ENCODE results near the gene NME9.

Gene NME9

GRCh38 chr3:138361561-138361971, 31.9 kb upstream of the NME9 start (continued):
- TF ChIP-seq MZF1 (tag by site-specific recombination; IDR thresholded peaks at IDR 0.05; ENCODE audit: borderline replicate concordance): no peak
- TF ChIP-seq ZNF138 (tag by site-specific recombination; IDR thresholded peaks at IDR 0.05; ENCODE audit: borderline replicate concordance): no peak
- no peak for TF ChIP-seq ZNF48 (tag by site-specific recombination; IDR thresholded peaks at IDR 0.05)
- TF ChIP-seq ZNF707 (tag by site-specific recombination; IDR thresholded peaks at IDR 0.05): no peak
- TF ChIP-seq ZNF175 (tag by site-specific recombination; IDR thresholded peaks at IDR 0.05): no peak
- no peak for TF ChIP-seq ZNF521 (tag by site-specific recombination; IDR thresholded peaks at IDR 0.05)

GRCh38 chr3:138360869-138361525, 31.3 kb upstream of the NME9 start:
- POLR2A ChIA-PET: no interaction called here
- CTCF ChIA-PET: interaction anchor here (1.4 kb wide), 1 partner anchor 56 kb away, joined by 5 read pairs; no protein-coding TSS in a partner anchor

More at GRCh38 chr3:138360869-138361525, 31.3 kb upstream of the NME9 start:
- Histone ChIP-seq H3K9me3 (ENCODE audit: control insufficient read depth, insufficient read depth, low read depth, low read length) (no peaks in the 10 kb centered on the region), H3K27ac (ENCODE audit: extremely low read depth, low read depth, low read length) (no peak overlapping the region), H3K4me3 (ENCODE audit: low read depth, low read length) (no peak overlapping the region), H3K36me3 (ENCODE audit: control insufficient read depth in 2 of 2, insufficient read depth in 1 of 2, low read length in 2 of 2) (no peaks in the 10 kb centered on the region), H3K4me1 (ENCODE audit: control insufficient read depth, insufficient read depth, low read length) (no peaks in the 10 kb centered on the region)
- no peak for TF ChIP-seq ZNF10 (tag by site-specific recombination; IDR thresholded peaks at IDR 0.05)
- TF ChIP-seq ZNF211 (tag by site-specific recombination; IDR thresholded peaks at IDR 0.05; ENCODE audit: low read depth): no peak
- TF ChIP-seq GLIS2 (tag by site-specific recombination; IDR thresholded peaks at IDR 0.05): no peak
- no peak for TF ChIP-seq ZBTB44 (tag by site-specific recombination; IDR thresholded peaks at IDR 0.05)
- no peak for TF ChIP-seq ZBTB10 (tag by site-specific recombination; IDR thresholded peaks at IDR 0.05)
- no peak for TF ChIP-seq MEIS1 (CRISPR knock-in tag; IDR thresholded peaks at IDR 0.05; ENCODE audit: borderline replicate concordance)
- TF ChIP-seq ZNF146 (tag by site-specific recombination; IDR thresholded peaks at IDR 0.05): no peak
- no peak for TF ChIP-seq FEZF1 (tag by site-specific recombination; IDR thresholded peaks at IDR 0.05)
- TF ChIP-seq GLIS1 (tag by site-specific recombination; IDR thresholded peaks at IDR 0.05): no peak
- no peak for TF ChIP-seq ZSCAN30 (tag by site-specific recombination; IDR thresholded peaks at IDR 0.05)
- no peak for TF ChIP-seq ZNF701 (tag by site-specific recombination; IDR thresholded peaks at IDR 0.05)
- no peak for TF ChIP-seq ZNF518A (tag by site-specific recombination; conservative IDR thresholded peaks at IDR 0.05; ENCODE audit: low read depth)
- no peak for TF ChIP-seq ZNF677 (tag by site-specific recombination; IDR thresholded peaks at IDR 0.05)
- no peak for TF ChIP-seq OVOL3 (tag by site-specific recombination; IDR thresholded peaks at IDR 0.05)
- no peak for TF ChIP-seq KLF10 (tag by site-specific recombination; IDR thresholded peaks at IDR 0.05)
- TF ChIP-seq ZNF501 (tag by site-specific recombination; IDR thresholded peaks at IDR 0.05): no peak
- no peak for TF ChIP-seq ZNF302 (tag by site-specific recombination; IDR thresholded peaks at IDR 0.05; ENCODE audit: low read depth)
- no peak for TF ChIP-seq ZNF398 (tag by site-specific recombination; IDR thresholded peaks at IDR 0.05)
- no peak for TF ChIP-seq ZNF76 (tag by site-specific recombination; IDR thresholded peaks at IDR 0.05; ENCODE audit: borderline replicate concordance, low read depth)
